HepG2 (cell line): Measurements from ENCODE around the gene PKD2L1. TPM values are rescaled to one million over a fixed set of nuclear protein-coding genes. Genes with fewer than 3 reads are reported as not detected.

Experiments used
- ATAC-seq: fragments of 200-7000 bp; cut with Tn5 transposase; 3 replicates; pipeline ENCODE4 v1.9.1; 2020; ENCODE audit warnings: mild to moderate bottlenecking, moderate library complexity
- BruUV-seq: library from RNA; stranded (reverse); fragments of 400-500 nt; replicated peaks from 2 replicates; lab custom pipeline; 2021; lab: Mats Ljungman, UMichigan
- CTCF ChIA-PET: fragments of 300-600 bp; formaldehyde crosslinking; extraction: SDS; loops from one replicate; lab custom pipeline; 2021; ENCODE audit warnings: low total read pairs, inconsistent platforms, low intra/inter-chr PET ratio; lab: Yijun Ruan, JAX
- POLR2A ChIA-PET: fragments of 350-600 bp; sonication (Branson Sonifier 250); formaldehyde crosslinking; loops from one replicate; lab custom pipeline; 2020; ENCODE audit warnings: antibody characterized with exemption, inconsistent platforms; lab: Yijun Ruan, JAX
- DNase-seq: peaks from one replicate; pipeline ENCODE4 v3.0.0-alpha.2; 2015; ENCODE audit warnings: low spot score
- FAIRE-seq: peaks from 3 replicates; lab custom pipeline; 2011; peaks lifted over from hg19 to GRCh38; lab: Jason Lieb, UNC
- H2AFZ ChIP-seq: one replicate; pipeline ENCODE4 v1.6.1; 2011; ENCODE audit warnings: low read length, inconsistent platforms
- H3K27ac ChIP-seq: fragments of 300-600 bp; 3 replicates; pipeline ENCODE4 v1.8.0; 2011; ENCODE audit warnings: mixed run types, mild to moderate bottlenecking, mixed read lengths, low read length, inconsistent platforms; ENCODE audit not compliant: insufficient read depth; ENCODE audit errors: extremely low read length
- H3K27me3 ChIP-seq, 2 experiments: fragments of 200-600 bp in 1 of 2; 2 replicates in 1 of 2; 3 replicates in 1 of 2; pipeline versions ENCODE4 v1.6.0 to v1.8.0; 2011; ENCODE audit warnings: low read length in 2 of 2, mild to moderate bottlenecking in 2 of 2, moderate library complexity in 2 of 2, inconsistent platforms in 1 of 2; ENCODE audit not compliant: insufficient read depth in 2 of 2, control insufficient read depth in 1 of 2
- H3K36me3 ChIP-seq, 2 experiments: fragments of 200-600 bp in 1 of 2; replicated peaks in 1 of 2; 2 replicates in 1 of 2; 3 replicates in 1 of 2; pipeline versions ENCODE4 v1.5.1 to v1.8.0; 2011; ENCODE audit warnings: low read length in 2 of 2, inconsistent platforms in 1 of 2; ENCODE audit not compliant: insufficient read depth in 2 of 2, control insufficient read depth in 1 of 2
- H3K4me1 ChIP-seq: 2 replicates; pipeline ENCODE4 v1.5.1; 2012; ENCODE audit warnings: low read length, inconsistent platforms; ENCODE audit not compliant: insufficient read depth
- H3K4me2 ChIP-seq: 2 replicates; pipeline ENCODE4 v1.6.0; 2011; ENCODE audit warnings: low read depth, low read length, inconsistent platforms
- H3K4me3 ChIP-seq, 3 experiments: fragments of 200-600 bp in 1 of 3; sonication (generic), shearing (Covaris generic) in 1 of 3; replicated peaks in 1 of 3; 2 replicates each; pipeline ENCODE4 v1.5.1; 2011 to 2016; ENCODE audit warnings: low read length in 3 of 3, inconsistent platforms in 2 of 3, low read depth in 2 of 3, mild to moderate bottlenecking in 2 of 3, control low read depth in 1 of 3, mixed read lengths in 1 of 3; ENCODE audit not compliant: insufficient read depth in 1 of 3
- H3K79me2 ChIP-seq: one replicate; pipeline ENCODE4 v1.6.1; 2011; ENCODE audit warnings: low read length, inconsistent platforms; ENCODE audit not compliant: insufficient read depth
- H3K9ac ChIP-seq: 2 replicates; pipeline ENCODE4 v1.6.0; 2011; ENCODE audit warnings: mild to moderate bottlenecking, low read depth, low read length, inconsistent platforms; ENCODE audit not compliant: insufficient read depth
- H3K9me3 ChIP-seq: 2 replicates; pipeline ENCODE4 v1.5.1; 2012; ENCODE audit warnings: mild to moderate bottlenecking, low read length
- H4K20me1 ChIP-seq: 2 replicates; pipeline ENCODE4 v1.6.0; 2011; ENCODE audit warnings: inconsistent platforms, mild to moderate bottlenecking, low read length, moderate library complexity; ENCODE audit not compliant: insufficient read depth
- DPF2 ChIP-seq: sonication (generic); formaldehyde crosslinking; IDR thresholded peaks from 2 replicates; pipeline ENCODE4 v1.4.0; 2020; ENCODE audit warnings: mild to moderate bottlenecking, low read depth, missing genetic modification reagents, borderline replicate concordance
- EP300 ChIP-seq, 3 experiments: sonication (generic) in 1 of 3; formaldehyde crosslinking in 1 of 3; IDR thresholded peaks; 2 replicates each; pipeline versions ENCODE4 v1.5.1 to v1.6.1; 2011 to 2020; ENCODE audit warnings: low read depth in 2 of 3, low read length in 2 of 3, borderline replicate concordance in 1 of 3, improper control_type of control experiment in 1 of 3, mild to moderate bottlenecking in 1 of 3, missing genetic modification reagents in 1 of 3, moderate library complexity in 1 of 3
- HDAC2 ChIP-seq: sonication (generic); formaldehyde crosslinking; IDR thresholded peaks from 2 replicates; pipeline ENCODE4 v1.4.0; 2020; ENCODE audit warnings: missing genetic modification reagents
- MAX ChIP-seq: IDR thresholded peaks from 2 replicates; pipeline ENCODE4 v1.6.1; 2012; ENCODE audit warnings: inconsistent platforms
- NFE2L2 ChIP-seq: fragments of 150-350 bp; IDR thresholded peaks from 2 replicates; pipeline ENCODE4 v1.6.1; 2014; ENCODE audit warnings: low read length
- POLR2G ChIP-seq: fragments of 200-400 bp; formaldehyde crosslinking; IDR thresholded peaks from 2 replicates; pipeline ENCODE4 v1.6.1; 2018; ENCODE audit warnings: mild to moderate bottlenecking, low read depth, low read length, moderate library complexity
- RBFOX2 ChIP-seq: fragments of 200-400 bp; formaldehyde crosslinking; IDR thresholded peaks from 2 replicates; pipeline ENCODE4 v1.6.1; 2017; ENCODE audit warnings: low read depth, mild to moderate bottlenecking, low read length
- ZFX ChIP-seq: sonication (generic); formaldehyde crosslinking; IDR thresholded peaks from 2 replicates; pipeline ENCODE4 v1.4.0; 2020; ENCODE audit warnings: mild to moderate bottlenecking, low read depth, missing genetic modification reagents, moderate library complexity
- ZNF18 ChIP-seq: sonication (generic); formaldehyde crosslinking; IDR thresholded peaks from 2 replicates; pipeline ENCODE4 v1.8.0; 2022; ENCODE audit warnings: mild to moderate bottlenecking, missing genetic modification reagents; ENCODE audit not compliant: insufficient replicate concordance
- ZNF383 ChIP-seq: sonication (generic); formaldehyde crosslinking; IDR thresholded peaks from 2 replicates; pipeline ENCODE4 v1.4.0; 2020; ENCODE audit warnings: missing genetic modification reagents, mild to moderate bottlenecking, borderline replicate concordance
- ZNF660 ChIP-seq: sonication (generic); formaldehyde crosslinking; IDR thresholded peaks from 2 replicates; pipeline ENCODE4 v1.5.1; 2020; ENCODE audit warnings: mild to moderate bottlenecking, low read depth, missing genetic modification reagents, borderline replicate concordance
- WGBS: methylation state at CpG from one replicate; pipeline ENCODE4 v1.1.6; 2017; ENCODE audit warnings: low lambda C conversion rate; 5-methylcytosine and 5-hydroxymethylcytosine counted together
- in situ Hi-C: cut with HindIII; loops from 2 replicates; pipeline ENCODE4 v1.10.0; 2017; ENCODE audit warnings: low pct_unique_long_range_greater_than_20kb; ENCODE audit not compliant: extremely low pct_ligation_motif_present
- intact Hi-C: fragments of 100-400 bp; cut with micrococcal nuclease; formaldehyde crosslinking; loops from one replicate; pipeline ENCODE4 v1.10.0; 2022; ENCODE audit not compliant: unreplicated experiment
- polyA plus RNA-seq, 8 experiments: library from polyadenylated mRNA; depleted of rRNA in 3 of 8; stranded (reverse) in 7 of 8; unstranded in 1 of 8; fragments of >200 nt; fragmentation: Illumina TruSeq in 4 of 8; extraction: Trizol in 4 of 8; gene quantifications; 2 replicates each; pipeline versions ENCODE4 v1.2.1 to v1.2.3, GENCODE V29; 2011 to 2016; ENCODE audit warnings: low read depth in 4 of 8, missing spikeins in 1 of 8, mixed read lengths in 1 of 8; ENCODE audit not compliant: insufficient read depth in 1 of 8
- total RNA-seq, 5 experiments: library from RNA; depleted of rRNA; stranded (reverse); fragments of >200 nt; fragmentation: Illumina TruSeq; extraction: Trizol; gene quantifications; 2 replicates each; pipeline ENCODE4 v1.2.3, GENCODE V29; 2016; ENCODE audit warnings: low read depth in 1 of 5

PKD2L1 gene
- total and polyA plus RNA-seq, 2 of the 13 experiments (the other 11 are each of a cell fraction or from before 2014, with no cell fraction given): 0.07 to 0.15 TPM

GRCh38 chr10:100360234-100360633 is 30.2 kb upstream of the PKD2L1 start:
- H3K79me2 ChIP-seq: peaks cover 24% of the 10 kb centered on the region
- BruUV-seq: no TSS peak
- peaks cover 100% of the 10 kb centered on the region for H3K4me1 ChIP-seq
- peaks cover 64% of the 10 kb centered on the region for H4K20me1 ChIP-seq
- H3K36me3 ChIP-seq: peaks cover 15 to 43% of the 10 kb centered on the region in 2 experiments
- peak; percentile 51; the same call in 1 of the 2 replicates for TF ChIP-seq POLR2G
- TF ChIP-seq HDAC2 (CRISPR knock-in tag): 0 out of 2 replicates have a peak, but pooled peaks have one; percentile 7
- TF ChIP-seq MAX: peak; percentile 8; the same call in 1 of the 2 replicates
- TF ChIP-seq ZNF18: no peak
- TF ChIP-seq EP300 (IDR thresholded peaks at IDR 0.05; ENCODE audit: low read depth in 2 of 2, low read length in 2 of 2): no peak
- TF ChIP-seq EP300 (CRISPR knock-in tag; IDR thresholded peaks at IDR 0.05; ENCODE audit: borderline replicate concordance): 0 out of 2 replicates have a peak, but pooled peaks have one; percentile 0
- 0 out of 2 replicates have a peak, but pooled peaks have one; percentile 42 for TF ChIP-seq ZNF383 (CRISPR knock-in tag)
- TF ChIP-seq NFE2L2: no peak
- TF ChIP-seq ZFX: 0 out of 2 replicates have a peak, but pooled peaks have one; percentile 13
- 0 out of 2 replicates have a peak, but pooled peaks have one; percentile 17 for TF ChIP-seq DPF2 (CRISPR knock-in tag)
- no peak for TF ChIP-seq ZNF660 (CRISPR knock-in tag)
- peak; percentile 57 for TF ChIP-seq RBFOX2
- ATAC-seq (no peak), DNase-seq (no peak), FAIRE-seq (no peak)
- no peak overlapping the region for H2AFZ ChIP-seq
- intact Hi-C loops: no loop called here
- 0 out of 2 replicates have a peak overlapping the region, but pooled peaks have one; percentile 2 for H3K4me2 ChIP-seq
- no peak overlapping the region for H3K9ac ChIP-seq
- CTCF ChIA-PET: interaction anchor here (1.1 kb wide), 1 partner anchor 18 kb away, joined by 3 read pairs; no protein-coding TSS in a partner anchor
- no peaks in the 10 kb centered on the region for H3K27me3 ChIP-seq
- in situ Hi-C loops: no loop called here
- H3K9me3 ChIP-seq: no peaks in the 10 kb centered on the region
- H3K27ac ChIP-seq: peak overlapping the region; percentile 63
- no peak overlapping the region for H3K4me3 ChIP-seq
- 80% methylated on average over 5 of the region's 6 CpGs for WGBS
- POLR2A ChIA-PET: interaction anchor here (0.9 to 7.2 kb wide), 6 partner anchors 10 to 175 kb away, joined by 3 to 107 read pairs (median 52); partner anchors contain the start of genes HIF1AN and SCD
